ENCODE measurements around the gene ABRACL. TPM values are rescaled to one million over a fixed set of nuclear protein-coding genes. Genes with fewer than 3 reads are reported as not detected.
"Not testable (repeated sequence)": the region's sequence is repeated elsewhere in the genome, so short reads cannot be mapped to it uniquely, and the experiment has no call there.

Gene ABRACL
- total RNA-seq, 3 donors from 2014 or later, result 36.2 to 98.5 (median 92.3) TPM

GRCh38 chr6:139047677-139048076 lies 19.1 kb downstream of the ABRACL start:
- Histone ChIP-seq H3K36me3 (ENCODE audit: low read depth) (no peaks in the 10 kb centered on the region), H3K9me3 (no peaks in the 10 kb centered on the region), H3K4me1 (ENCODE audit: low read depth) (no peaks in the 10 kb centered on the region), H3K4me3 (no peak overlapping the region)
- DNase-seq (no peak), ATAC-seq (no peak)
- intact Hi-C loops (cut with DNase I, micrococcal nuclease), result no loop called here
- no peak for TF ChIP-seq CTCF (IDR thresholded peaks at IDR 0.05)

GRCh38 chr6:139048912-139049311 lies 20.4 kb downstream of the ABRACL start:
- intact Hi-C loops (cut with DNase I, micrococcal nuclease); H3K36me3 ChIP-seq (ENCODE audit: low read depth); DNase-seq; H3K4me3 ChIP-seq; H3K4me1 ChIP-seq (ENCODE audit: low read depth); ATAC-seq; H3K9me3 ChIP-seq: not testable (repeated sequence)

- H3K4me1 ChIP-seq (ENCODE audit: low read depth); H3K4me3 ChIP-seq; H3K36me3 ChIP-seq (ENCODE audit: low read depth); H3K9me3 ChIP-seq; ATAC-seq; intact Hi-C loops (cut with DNase I, micrococcal nuclease); DNase-seq: not testable (repeated sequence)
Observed at GRCh38 chr6:139050131-139050769, 21.7 kb downstream of the ABRACL start.

GRCh38 chr6:139050770-139051313 lies 22.3 kb downstream of the ABRACL start:
- H3K9me3 ChIP-seq, result no peaks in the 10 kb centered on the region
- no peaks in the 10 kb centered on the region for H3K36me3 ChIP-seq (ENCODE audit: low read depth)
- no peak for TF ChIP-seq CTCF (IDR thresholded peaks at IDR 0.05)
- H3K4me3 ChIP-seq, result no peak overlapping the region
- DNase-seq (peak in 1 of 3 donors; percentile 12), ATAC-seq (no peak)
- intact Hi-C loops (cut with DNase I, micrococcal nuclease), result no loop called here
- no peaks in the 10 kb centered on the region for H3K4me1 ChIP-seq (ENCODE audit: low read depth)

- ATAC-seq (no peak), DNase-seq (no peak)
- no peak for TF ChIP-seq CTCF (IDR thresholded peaks at IDR 0.05)
- Histone ChIP-seq H3K4me3 (no peak overlapping the region), H3K9me3 (no peaks in the 10 kb centered on the region), H3K4me1 (ENCODE audit: low read depth) (no peaks in the 10 kb centered on the region), H3K36me3 (ENCODE audit: low read depth) (no peaks in the 10 kb centered on the region)
- intact Hi-C loops (cut with DNase I, micrococcal nuclease), result no loop called here
Observed at GRCh38 chr6:139051396-139052060, 23.0 kb downstream of the ABRACL start.

- no peak for TF ChIP-seq CTCF (IDR thresholded peaks at IDR 0.05)
- no peak for ATAC-seq
Observed at GRCh38 chr6:139053382-139053781, 24.8 kb downstream of the ABRACL start.

More at GRCh38 chr6:139053382-139053781, 24.8 kb downstream of the ABRACL start:
- DNase-seq, result no peak
- Histone ChIP-seq H3K4me3 (no peak overlapping the region), H3K36me3 (ENCODE audit: low read depth) (no peaks in the 10 kb centered on the region), H3K9me3 (no peaks in the 10 kb centered on the region), H3K4me1 (ENCODE audit: low read depth) (no peaks in the 10 kb centered on the region)
- intact Hi-C loops (cut with DNase I, micrococcal nuclease), result no loop called here

All from mucosa of descending colon (tissue), 3 donors.